HUES6 (cell line): Measurements from ENCODE around the gene FARP2.
"Not testable (repeated sequence)": the region's sequence is repeated elsewhere in the genome, so short reads cannot be mapped to it uniquely, and the experiment has no call there.

Source experiments
- H3K27ac ChIP-seq: 2 replicates; pipeline ENCODE4 v1.7.0; 2013; ENCODE audit warnings: low read depth, mild to moderate bottlenecking, low read length, inconsistent platforms
- H3K27me3 ChIP-seq: 2 replicates; pipeline ENCODE4 v1.6.1; 2013; ENCODE audit warnings: low read length; ENCODE audit not compliant: control insufficient read depth, insufficient read depth
- H3K36me3 ChIP-seq: 2 replicates; pipeline ENCODE4 v1.6.1; 2013; ENCODE audit warnings: low read length; ENCODE audit not compliant: control insufficient read depth, insufficient read depth
- H3K4me1 ChIP-seq: 2 replicates; pipeline ENCODE4 v1.6.1; 2013; ENCODE audit warnings: low read length; ENCODE audit not compliant: control insufficient read depth, insufficient read depth
- H3K4me3 ChIP-seq: 2 replicates; pipeline ENCODE4 v1.5.1; 2013; ENCODE audit warnings: low read depth, low read length
- H3K9ac ChIP-seq: one replicate; pipeline ENCODE4 v1.6.1; 2013; ENCODE audit warnings: mild to moderate bottlenecking, low read length
- H3K9me3 ChIP-seq: 2 replicates; pipeline ENCODE4 v1.6.1; 2013; ENCODE audit warnings: low read depth, low read length; ENCODE audit not compliant: control insufficient read depth, insufficient read depth

FARP2 gene

DNA sequence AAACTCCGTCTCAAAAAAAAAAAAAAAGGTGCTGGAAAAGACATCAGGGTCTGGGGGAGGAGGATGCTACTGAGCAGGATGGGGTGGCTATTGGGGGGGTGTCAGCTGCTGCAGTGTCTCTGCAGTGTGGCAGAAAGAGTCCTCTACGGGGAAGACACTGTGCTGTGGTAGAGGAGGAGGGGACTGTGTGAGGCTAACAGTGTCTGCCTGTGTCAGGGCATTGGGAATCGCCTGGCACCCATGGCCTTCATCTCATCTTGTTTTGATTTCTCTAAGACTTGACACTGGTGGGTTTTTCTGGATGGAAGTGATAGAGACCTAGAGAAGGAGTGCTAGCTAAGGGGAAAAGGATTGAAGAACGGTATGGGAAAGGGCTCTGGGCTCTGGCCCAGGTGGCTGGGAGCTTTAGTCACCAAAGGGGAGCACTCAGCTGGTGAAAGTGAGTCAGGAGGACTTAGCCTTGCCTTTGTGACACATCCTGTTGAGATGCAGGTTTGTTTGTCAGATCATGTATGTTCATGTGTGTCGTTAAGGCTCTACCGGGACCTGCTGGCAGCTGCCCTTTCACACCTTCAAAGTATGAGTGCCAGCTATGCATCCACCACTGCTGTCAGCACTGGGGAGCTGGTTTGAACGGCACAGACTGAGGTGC is 58.0 kb downstream of the FARP2 start:
- H3K4me3 ChIP-seq = no peak overlapping the region
- H3K4me1 ChIP-seq = no peaks in the 10 kb centered on the region
- H3K27me3 ChIP-seq = no peaks in the 10 kb centered on the region
- H3K9ac ChIP-seq = no peak overlapping the region
- peaks cover 79% of the 10 kb centered on the region for H3K36me3 ChIP-seq
- no peak overlapping the region for H3K27ac ChIP-seq
- H3K9me3 ChIP-seq = no peaks in the 10 kb centered on the region

- H3K4me3 ChIP-seq = no peak overlapping the region
- no peaks in the 10 kb centered on the region for H3K4me1 ChIP-seq
- no peaks in the 10 kb centered on the region for H3K9me3 ChIP-seq
- no peak overlapping the region for H3K9ac ChIP-seq
- H3K36me3 ChIP-seq = peaks cover 74% of the 10 kb centered on the region
- H3K27ac ChIP-seq = no peak overlapping the region
- no peaks in the 10 kb centered on the region for H3K27me3 ChIP-seq
Measured at GRCh38 chr2:241415196-241415595, 59.1 kb downstream of the FARP2 start.

GRCh38 chr2:241417626-241418025 is 61.5 kb downstream of the FARP2 start:
- no peaks in the 10 kb centered on the region for H3K27me3 ChIP-seq
- no peak overlapping the region for H3K4me3 ChIP-seq
- no peaks in the 10 kb centered on the region for H3K4me1 ChIP-seq
- no peak overlapping the region for H3K9ac ChIP-seq
- peaks cover 71% of the 10 kb centered on the region for H3K36me3 ChIP-seq
- no peak overlapping the region for H3K27ac ChIP-seq
- no peaks in the 10 kb centered on the region for H3K9me3 ChIP-seq

DNA sequence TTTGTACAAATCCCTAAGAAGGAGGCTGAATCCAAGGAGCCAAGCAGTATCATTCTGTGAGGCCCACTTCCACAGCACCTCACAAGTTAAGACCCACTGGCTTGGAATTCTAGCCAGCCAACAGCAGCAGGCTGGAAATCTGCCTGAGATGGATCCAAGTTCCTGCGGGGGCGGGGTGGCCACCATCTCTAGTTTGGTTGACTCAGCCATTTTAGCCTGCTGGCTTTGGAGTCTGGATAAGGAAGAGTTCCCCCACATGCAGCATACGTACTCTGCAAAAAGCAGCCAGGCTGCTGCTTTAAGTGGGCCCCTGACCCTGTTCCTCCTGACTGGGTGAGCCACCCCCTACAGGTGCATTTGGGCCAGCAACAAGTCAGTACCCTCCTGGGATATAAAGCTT is 65.2 kb downstream of the FARP2 start:
- no peak overlapping the region for H3K4me3 ChIP-seq

DNA sequence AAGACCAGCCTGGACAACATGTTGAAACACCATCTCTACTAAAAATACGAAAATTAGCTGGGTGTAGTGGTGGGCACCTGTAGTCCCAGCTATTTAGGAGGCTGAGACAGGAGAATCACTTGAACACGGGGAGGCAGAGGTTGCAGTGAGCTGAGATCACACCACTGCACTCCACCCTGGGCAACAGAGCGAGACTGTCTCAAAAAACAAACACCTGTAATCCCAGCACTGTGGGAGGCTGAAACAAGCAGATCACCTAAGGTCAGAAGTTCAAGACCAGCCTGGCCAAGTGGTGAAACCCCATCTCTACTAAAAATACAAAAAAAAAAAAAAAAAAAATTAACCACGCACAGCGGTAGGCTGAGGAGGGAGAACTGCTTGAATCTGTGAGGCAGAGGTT is 65.9 kb downstream of the FARP2 start:
- H3K9me3 ChIP-seq, H3K27ac ChIP-seq, H3K4me3 ChIP-seq, H3K27me3 ChIP-seq, H3K9ac ChIP-seq, H3K4me1 ChIP-seq: not testable (repeated sequence)
- peaks cover 34% of the 10 kb centered on the region for H3K36me3 ChIP-seq

More for the DNA sequence above, 65.2 kb downstream of the FARP2 start:
- Histone ChIP-seq H3K36me3 (peaks cover 37% of the 10 kb centered on the region), H3K27ac (no peak overlapping the region), H3K27me3 (no peaks in the 10 kb centered on the region), H3K4me1 (no peaks in the 10 kb centered on the region), H3K9me3 (no peaks in the 10 kb centered on the region), H3K9ac (no peak overlapping the region)

DNA sequence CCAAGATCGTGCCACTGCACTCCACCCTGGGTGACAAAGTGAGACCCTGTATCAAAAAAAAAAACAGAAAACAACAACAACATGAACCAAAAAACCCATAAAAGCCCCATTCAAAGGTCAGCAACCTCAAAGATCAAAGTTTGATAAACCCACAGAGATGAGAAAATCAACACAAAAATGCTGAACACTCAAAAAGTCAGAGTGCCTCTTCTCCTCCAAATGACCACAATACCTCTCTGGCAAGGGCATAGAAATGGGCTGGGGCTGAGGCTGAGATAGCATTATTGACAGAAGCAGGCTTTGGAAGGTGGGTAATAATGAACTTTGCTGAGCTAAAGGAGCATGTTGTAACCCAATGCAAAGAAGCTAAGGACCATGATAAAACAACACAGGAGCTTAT is 66.3 kb downstream of the FARP2 start:
- Histone ChIP-seq H3K4me3 (no peak overlapping the region), H3K27me3 (no peaks in the 10 kb centered on the region), H3K9me3 (no peaks in the 10 kb centered on the region), H3K4me1 (no peaks in the 10 kb centered on the region), H3K36me3 (peaks cover 34% of the 10 kb centered on the region), H3K9ac (no peak overlapping the region), H3K27ac (no peak overlapping the region)

- not testable (repeated sequence) for H3K9ac ChIP-seq, H3K9me3 ChIP-seq, H3K27me3 ChIP-seq, H3K4me3 ChIP-seq, H3K27ac ChIP-seq, H3K4me1 ChIP-seq
- peaks cover 24% of the 10 kb centered on the region for H3K36me3 ChIP-seq
Measured at GRCh38 chr2:241423489-241423888, 67.4 kb downstream of the FARP2 start.

GRCh38 chr2:241425368-241425767 is 69.3 kb downstream of the FARP2 start:
- Histone ChIP-seq H3K9ac (no peak overlapping the region), H3K27ac (no peak overlapping the region), H3K27me3 (no peaks in the 10 kb centered on the region), H3K9me3 (no peaks in the 10 kb centered on the region), H3K36me3 (peaks cover 32% of the 10 kb centered on the region), H3K4me1 (no peaks in the 10 kb centered on the region), H3K4me3 (no peak overlapping the region)

- Histone ChIP-seq H3K36me3 (peaks cover 42% of the 10 kb centered on the region), H3K4me3 (no peak overlapping the region), H3K9me3 (no peaks in the 10 kb centered on the region), H3K27ac (no peak overlapping the region), H3K9ac (no peak overlapping the region), H3K27me3 (no peaks in the 10 kb centered on the region), H3K4me1 (no peaks in the 10 kb centered on the region)
Measured at GRCh38 chr2:241430178-241430577, 74.1 kb downstream of the FARP2 start.

DNA sequence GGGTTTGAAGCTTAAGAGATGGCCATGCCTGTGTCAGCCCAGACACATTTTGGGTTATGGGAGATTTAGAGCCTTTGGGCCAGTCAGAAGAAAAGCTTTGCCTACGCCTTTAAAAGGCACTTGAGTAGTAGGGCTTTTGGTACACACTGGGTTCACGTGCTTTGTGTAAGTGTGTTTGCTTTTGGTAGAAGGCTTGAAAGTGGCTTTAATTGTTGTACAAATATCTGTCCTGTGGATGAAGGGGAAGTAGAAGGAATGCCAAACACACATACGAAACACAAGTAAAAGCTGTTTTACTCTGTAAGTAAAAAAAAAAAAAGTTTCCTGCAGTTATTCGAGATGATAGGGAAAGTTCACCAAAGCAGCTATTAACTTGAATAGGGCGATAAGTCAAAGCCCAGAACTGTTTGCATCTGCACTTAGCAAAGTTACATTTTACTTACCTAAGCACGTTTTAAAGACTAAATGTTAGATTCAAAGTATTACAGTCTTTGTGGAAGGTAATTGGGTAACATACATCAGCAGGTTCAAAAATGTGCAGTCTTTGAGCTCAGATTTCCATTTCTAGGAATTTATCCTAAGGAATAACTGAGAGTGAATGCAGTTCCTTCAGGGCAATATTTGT is 76.9 kb downstream of the FARP2 start:
- H3K27me3 ChIP-seq = no peaks in the 10 kb centered on the region
- no peaks in the 10 kb centered on the region for H3K4me1 ChIP-seq
- H3K36me3 ChIP-seq = peaks cover 58% of the 10 kb centered on the region
- no peaks in the 10 kb centered on the region for H3K9me3 ChIP-seq
- no peak overlapping the region for H3K9ac ChIP-seq
- H3K27ac ChIP-seq = no peak overlapping the region
- no peak overlapping the region for H3K4me3 ChIP-seq

GRCh38 chr2:241437179-241437578 is 81.1 kb downstream of the FARP2 start:
- H3K4me1 ChIP-seq = no peaks in the 10 kb centered on the region
- no peak overlapping the region for H3K27ac ChIP-seq
- H3K27me3 ChIP-seq = no peaks in the 10 kb centered on the region
- H3K36me3 ChIP-seq = peaks cover 61% of the 10 kb centered on the region
- H3K9me3 ChIP-seq = no peaks in the 10 kb centered on the region
- no peak overlapping the region for H3K4me3 ChIP-seq
- no peak overlapping the region for H3K9ac ChIP-seq
